AG09309 (cell line): ENCODE data around the gene FRS2.

Experiments used
- DNase-seq: peaks from one replicate; pipeline ENCODE4 v3.0.0-alpha.2; 2010; ENCODE audit warnings: low read depth
- H3K4me3 ChIP-seq: 2 replicates; pipeline ENCODE4 v1.5.1; 2011; ENCODE audit warnings: mild to moderate bottlenecking, low read depth, low read length, moderate library complexity; ENCODE audit not compliant: control insufficient read depth
- TF ChIP-seq, protein P1 (sequence below): IDR thresholded peaks from 2 replicates; pipeline ENCODE4 v1.5.1; 2011; ENCODE audit warnings: mild to moderate bottlenecking, low read depth, low read length, inconsistent platforms; ENCODE audit not compliant: insufficient read depth, control insufficient read depth; ENCODE audit errors: missing control alignments

The FRS2 gene

DNA sequence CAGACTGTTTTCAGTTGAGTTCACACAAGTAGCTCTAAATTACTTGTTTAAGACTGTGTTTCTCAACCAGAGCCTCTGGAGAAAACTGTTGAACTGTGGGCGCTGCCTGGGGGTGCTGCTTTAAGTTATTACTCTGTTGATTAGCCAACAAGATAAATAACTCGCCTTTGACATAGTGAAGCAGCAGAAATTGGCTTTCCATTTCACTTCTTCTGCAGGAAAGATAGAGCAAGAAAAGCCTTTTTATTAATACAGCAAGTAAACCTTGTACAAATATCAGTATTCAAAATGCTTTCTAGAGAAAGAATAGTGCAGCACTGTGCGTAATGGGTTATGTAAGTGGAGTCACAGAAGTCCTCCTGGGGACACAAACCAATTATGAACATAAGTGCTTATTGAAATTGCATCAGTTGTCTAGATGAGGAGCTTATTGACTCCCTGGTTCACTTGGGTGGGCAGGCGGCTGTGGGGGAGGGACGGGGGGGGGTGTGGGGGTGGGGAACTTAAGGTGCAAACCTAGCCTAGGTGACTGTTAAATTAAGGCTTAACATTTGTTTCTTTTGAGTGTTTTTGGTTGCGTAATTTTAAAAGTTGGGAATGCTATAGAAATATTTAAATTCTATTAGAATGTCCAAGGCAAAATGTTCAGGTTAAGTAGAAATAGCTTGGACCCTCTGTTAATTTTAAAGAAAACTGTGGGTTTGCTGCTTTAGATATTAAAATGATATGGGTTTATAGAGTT, 6.3 kb downstream of the FRS2 start:
- DNase-seq = no peak
- H3K4me3 ChIP-seq = no peak overlapping the region
- TF ChIP-seq, protein P1, sequence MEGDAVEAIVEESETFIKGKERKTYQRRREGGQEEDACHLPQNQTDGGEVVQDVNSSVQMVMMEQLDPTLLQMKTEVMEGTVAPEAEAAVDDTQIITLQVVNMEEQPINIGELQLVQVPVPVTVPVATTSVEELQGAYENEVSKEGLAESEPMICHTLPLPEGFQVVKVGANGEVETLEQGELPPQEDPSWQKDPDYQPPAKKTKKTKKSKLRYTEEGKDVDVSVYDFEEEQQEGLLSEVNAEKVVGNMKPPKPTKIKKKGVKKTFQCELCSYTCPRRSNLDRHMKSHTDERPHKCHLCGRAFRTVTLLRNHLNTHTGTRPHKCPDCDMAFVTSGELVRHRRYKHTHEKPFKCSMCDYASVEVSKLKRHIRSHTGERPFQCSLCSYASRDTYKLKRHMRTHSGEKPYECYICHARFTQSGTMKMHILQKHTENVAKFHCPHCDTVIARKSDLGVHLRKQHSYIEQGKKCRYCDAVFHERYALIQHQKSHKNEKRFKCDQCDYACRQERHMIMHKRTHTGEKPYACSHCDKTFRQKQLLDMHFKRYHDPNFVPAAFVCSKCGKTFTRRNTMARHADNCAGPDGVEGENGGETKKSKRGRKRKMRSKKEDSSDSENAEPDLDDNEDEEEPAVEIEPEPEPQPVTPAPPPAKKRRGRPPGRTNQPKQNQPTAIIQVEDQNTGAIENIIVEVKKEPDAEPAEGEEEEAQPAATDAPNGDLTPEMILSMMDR = no peak

DNA sequence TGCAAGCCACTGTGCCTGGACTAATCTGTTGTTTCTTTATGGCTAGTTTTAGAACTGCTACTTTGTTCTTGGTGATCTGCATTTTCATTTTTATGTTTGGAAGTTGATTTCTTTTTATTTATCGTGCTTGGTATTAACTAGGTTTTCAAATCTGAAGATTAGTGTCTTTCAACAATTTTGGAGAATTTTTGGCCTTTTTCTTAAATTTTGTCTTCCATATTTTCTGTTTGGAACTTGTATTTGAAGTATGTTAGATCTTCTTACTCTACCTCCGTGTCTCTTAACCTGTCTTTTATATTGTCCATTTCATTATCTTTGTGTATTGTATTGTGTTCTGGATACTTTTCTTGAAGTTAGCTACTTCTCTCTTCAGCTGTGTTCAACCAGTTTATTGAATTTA, 9.5 kb downstream of the FRS2 start:
- H3K4me3 ChIP-seq = no peak overlapping the region
- DNase-seq = no peak
- TF ChIP-seq, protein P1 = no peak

DNA sequence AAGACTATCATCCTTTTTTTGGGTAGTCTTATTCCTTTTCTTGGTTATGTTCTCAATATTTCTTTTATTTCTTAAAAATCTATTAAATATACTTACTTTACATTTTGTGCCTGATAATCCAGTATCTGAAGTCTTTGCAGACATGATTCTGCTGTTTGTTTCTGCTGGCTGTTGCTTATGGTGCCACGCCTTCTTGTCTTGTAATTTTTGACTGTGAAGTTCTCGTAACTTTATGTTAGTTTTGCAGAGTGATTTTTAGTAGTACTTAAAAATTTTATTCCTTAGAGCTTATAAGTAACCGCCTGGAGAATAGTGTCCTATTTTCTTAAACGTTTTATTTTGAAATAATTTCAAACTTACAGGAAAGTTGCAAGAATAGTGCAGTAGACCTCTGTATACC, 10.5 kb downstream of the FRS2 start:
- H3K4me3 ChIP-seq = no peak overlapping the region
- no peak for DNase-seq
- TF ChIP-seq, protein P1 = no peak

DNA sequence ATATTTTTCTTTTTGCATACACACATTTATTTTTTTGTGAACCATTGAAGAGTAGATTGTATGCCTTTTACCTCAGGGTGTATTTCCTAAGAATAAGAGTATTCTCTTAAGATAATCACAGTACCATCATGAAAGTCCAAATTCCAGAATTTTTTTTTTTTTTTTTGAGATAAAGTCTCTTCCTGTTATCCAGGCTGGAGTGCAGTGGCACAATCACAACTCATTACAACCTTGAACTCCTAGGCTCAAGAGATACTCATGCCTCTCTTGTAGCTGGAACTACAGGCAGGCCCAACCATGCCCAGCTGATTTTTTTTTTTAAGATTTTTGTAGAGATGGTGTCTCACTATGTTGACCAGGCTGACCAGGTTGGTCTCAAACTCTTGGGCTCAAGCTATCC, 10.9 kb downstream of the FRS2 start:
- TF ChIP-seq, protein P1 = no peak
- DNase-seq = no peak
- H3K4me3 ChIP-seq = no peak overlapping the region

DNA sequence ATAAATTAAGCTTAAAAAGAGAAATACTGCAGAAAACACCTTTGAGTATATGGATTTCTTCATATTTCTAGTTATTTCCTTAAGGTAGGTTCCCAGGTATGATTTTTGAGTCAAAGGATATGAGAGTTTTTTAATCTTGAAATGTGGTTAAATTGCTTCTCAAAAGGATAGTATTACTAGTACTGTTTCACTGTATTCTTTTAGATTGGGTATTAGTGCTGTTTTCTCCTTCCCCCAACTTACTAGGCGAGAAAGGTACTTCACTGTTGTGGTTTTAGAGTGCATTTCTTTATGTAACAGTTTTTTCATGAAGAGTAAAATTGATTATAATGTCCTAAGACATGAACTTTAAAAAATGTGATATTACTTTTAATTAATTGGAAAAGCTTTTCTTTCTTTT, 13.5 kb downstream of the FRS2 start:
- TF ChIP-seq, protein P1 = no peak

DNA sequence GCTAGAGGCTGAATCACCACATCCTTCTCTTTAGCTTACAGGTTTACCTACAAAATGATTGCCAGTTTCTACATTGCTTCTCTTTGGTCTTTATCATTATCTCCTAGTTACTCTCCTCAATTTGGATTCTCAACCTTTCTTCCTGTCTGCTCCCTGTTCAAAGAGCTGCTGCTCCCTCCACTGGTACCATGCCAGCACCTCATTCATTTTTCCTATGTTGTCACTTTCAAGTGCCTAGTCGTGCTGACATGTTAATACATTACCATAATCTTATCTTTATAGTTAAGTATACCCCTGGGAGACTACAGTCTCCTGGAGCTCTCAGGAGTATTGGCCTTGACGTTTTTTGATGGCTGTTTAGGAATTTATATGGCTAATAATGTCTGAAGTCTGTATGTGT, 14.2 kb downstream of the FRS2 start:
- H3K4me3 ChIP-seq = no peak overlapping the region
- TF ChIP-seq, protein P1 = no peak
- DNase-seq = no peak

More for the DNA sequence above, 13.5 kb downstream of the FRS2 start:
- no peak overlapping the region for H3K4me3 ChIP-seq
- no peak for DNase-seq
